Prostate gland (tissue), 2 donors: ENCODE data around the gene SCML2. TPM values are rescaled to one million over a fixed set of nuclear protein-coding genes. Genes with fewer than 3 reads are reported as not detected.

Experiments used
- DNase-seq: peaks from one replicate; pipeline ENCODE4 v3.0.0-alpha.2; 2019; ENCODE audit warnings: low spot score
- H3K27ac ChIP-seq, 2 donors: fragments of 200-600 bp; sonication (generic); 2 replicates each; pipeline ENCODE4 v1.5.1; 2017 to 2019
- H3K27me3 ChIP-seq: fragments of 200-600 bp; sonication (generic); replicated peaks from 2 replicates; pipeline ENCODE4 v1.5.1; 2019; ENCODE audit not compliant: insufficient read depth
- H3K36me3 ChIP-seq, 2 donors: fragments of 200-600 bp; sonication (generic); 1 replicate in 1 of 2; 2 replicates in 1 of 2; pipeline versions ENCODE4 v1.5.1 to v1.8.1; 2017 to 2019
- H3K4me1 ChIP-seq: fragments of 200-600 bp; sonication (generic); replicated peaks from 2 replicates; pipeline ENCODE4 v1.5.1; 2019
- H3K4me3 ChIP-seq, 2 donors: fragments of 200-600 bp; sonication (generic); 2 replicates each; pipeline ENCODE4 v1.5.1; 2017 to 2019
- H3K9me3 ChIP-seq: fragments of 200-600 bp; sonication (generic); 2 replicates; pipeline ENCODE4 v1.5.1; 2017
- CTCF ChIP-seq, 4 experiments: fragments of 200-600 bp in 2 of 4; fragments of 450-650 bp in 2 of 4; sonication (generic) in 2 of 4; IDR thresholded peaks; 1 replicate in 3 of 4; 2 replicates in 1 of 4; pipeline ENCODE4 v1.5.1; 2016 to 2019; ENCODE audit warnings: antibody characterized with exemption in 4 of 4, mild to moderate bottlenecking in 2 of 4, moderate library complexity in 2 of 4
- POLR2A ChIP-seq: fragments of 450-650 bp; IDR thresholded peaks from one replicate; pipeline ENCODE4 v1.6.1; 2016; ENCODE audit warnings: antibody characterized with exemption, mild to moderate bottlenecking
- POLR2AphosphoS5 ChIP-seq: sonication (generic); formaldehyde crosslinking; IDR thresholded peaks from one replicate; pipeline ENCODE4 v1.6.1; 2017; ENCODE audit warnings: antibody characterized with exemption
- WGBS: methylation state at CpG from one replicate; pipeline ENCODE4 v1.1.5; 2018; 5-methylcytosine and 5-hydroxymethylcytosine counted together
- intact Hi-C: fragments of 100-400 bp; cut with DNase I; formaldehyde crosslinking; loops from one replicate; pipeline ENCODE4 v1.14.2; 2022
- small RNA-seq, 2 donors: library from RNA; depleted of rRNA; stranded (forward); fragments of <200 nt; gene quantifications; one replicate each; pipeline ENCODE3, GENCODE V24; 2016
- total RNA-seq, 2 donors: library from RNA; depleted of rRNA; stranded (reverse); fragments of >200 nt; gene quantifications; one replicate each; pipeline ENCODE4 v1.1.0, GENCODE V29; 2016

SCML2 gene
- total RNA-seq, 2 donors from 2014 or later = 0.36 to 10.6 TPM

- Histone ChIP-seq H3K27ac (no peak overlapping the region), H3K36me3 (no peaks in the 10 kb centered on the region), H3K27me3 (no peaks in the 10 kb centered on the region), H3K4me3 (no peak overlapping the region), H3K9me3 (no peaks in the 10 kb centered on the region), H3K4me1 (no peaks in the 10 kb centered on the region)
- TF ChIP-seq CTCF (IDR thresholded peaks at IDR 0.05) (peak in 3 of 4 experiments; percentile 27 to 39 (median 37)), POLR2A (no peak)
- DNase-seq = no peak
- WGBS = 10% methylated on average over 2 of the region's 2 CpGs
- intact Hi-C loops = no loop called here
Measured at GRCh38 chrX:18210470-18210869, 144.0 kb downstream of the SCML2 start.

GRCh38 chrX:18206657-18207056, 147.8 kb downstream of the SCML2 start:
- 86% methylated on average over 4 of the region's 8 CpGs for WGBS
- TF ChIP-seq CTCF (IDR thresholded peaks at IDR 0.05) (no peak), POLR2AphosphoS5 (no peak), POLR2A (no peak)
- no peaks in the 10 kb centered on the region for H3K36me3 ChIP-seq
- no peak overlapping the region for H3K4me3 ChIP-seq
- no peaks in the 10 kb centered on the region for H3K4me1 ChIP-seq
- no peaks in the 10 kb centered on the region for H3K9me3 ChIP-seq
- DNase-seq = no peak
- no peaks in the 10 kb centered on the region for H3K27me3 ChIP-seq
- intact Hi-C loops = loop anchor here (10.0 kb wide), 1 partner anchor 392 kb away; no protein-coding TSS in a partner anchor
- no peak overlapping the region for H3K27ac ChIP-seq

- H3K36me3 ChIP-seq = no peaks in the 10 kb centered on the region
- no peak overlapping the region for H3K4me3 ChIP-seq
- no peak for DNase-seq
- no peaks in the 10 kb centered on the region for H3K9me3 ChIP-seq
- WGBS = 92% methylated on average over 5 of the region's 5 CpGs
- no peaks in the 10 kb centered on the region for H3K27me3 ChIP-seq
- intact Hi-C loops = loop anchor here (10.0 kb wide), 1 partner anchor 389 kb away; no protein-coding TSS in a partner anchor
- no peaks in the 10 kb centered on the region for H3K4me1 ChIP-seq
- no peak overlapping the region for H3K27ac ChIP-seq
- TF ChIP-seq CTCF (IDR thresholded peaks at IDR 0.05) (no peak), POLR2AphosphoS5 (no peak), POLR2A (no peak)
Measured at GRCh38 chrX:18203631-18204030, 150.9 kb downstream of the SCML2 start.

GRCh38 chrX:18194688-18195087, 159.8 kb downstream of the SCML2 start:
- TF ChIP-seq CTCF (IDR thresholded peaks at IDR 0.05) (no peak), POLR2AphosphoS5 (no peak), POLR2A (no peak)
- Histone ChIP-seq H3K27ac (no peak overlapping the region), H3K4me1 (no peaks in the 10 kb centered on the region), H3K27me3 (no peaks in the 10 kb centered on the region), H3K4me3 (no peak overlapping the region), H3K9me3 (no peaks in the 10 kb centered on the region), H3K36me3 (no peaks in the 10 kb centered on the region)
- 40% methylated on average over 1 of the region's 1 CpG for WGBS
- DNase-seq = no peak
- intact Hi-C loops = no loop called here

Small RNAs within 50 kb of the gene (small RNA-seq; reads per million reads assigned to genes)
- gene RF00019 (0 reads per million in 2 donors), gene TMSB10P2 (0 reads per million in 2 donors)

Other genes with a start within 250 kb of the SCML2 start
- gene BEND2, start 133.8 kb downstream of the SCML2 start, total RNA-seq = 1 to 10 TPM in 1 of 2 donors, not detected in 1; 3.9 TPM
- gene CDKL5, start 70.9 kb upstream of the SCML2 start, total RNA-seq = 10 to 100 TPM; 14.5 to 18.8 TPM